ENCODE data around the gene CAMSAP1.

DNA sequence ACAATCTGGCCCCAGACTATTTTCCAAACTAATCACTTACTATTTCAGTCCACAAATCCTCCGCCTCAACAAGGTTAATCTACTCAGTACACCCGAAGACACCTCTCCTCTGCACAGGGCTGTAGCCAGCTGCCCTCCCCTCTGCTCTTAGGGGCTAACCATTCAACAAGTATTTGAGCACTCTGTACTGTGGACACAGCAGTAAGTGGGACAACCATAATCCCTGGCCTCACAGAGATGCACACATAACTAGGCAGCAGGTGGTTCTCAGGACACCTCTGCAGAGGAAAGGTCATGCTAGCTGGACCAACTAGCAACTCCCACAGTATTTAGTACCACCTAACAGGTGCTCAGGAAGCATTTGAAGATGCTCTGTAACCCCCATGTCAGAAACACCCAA lies 5.5 kb downstream of the CAMSAP1 start:
- TF ChIP-seq, protein P1, sequence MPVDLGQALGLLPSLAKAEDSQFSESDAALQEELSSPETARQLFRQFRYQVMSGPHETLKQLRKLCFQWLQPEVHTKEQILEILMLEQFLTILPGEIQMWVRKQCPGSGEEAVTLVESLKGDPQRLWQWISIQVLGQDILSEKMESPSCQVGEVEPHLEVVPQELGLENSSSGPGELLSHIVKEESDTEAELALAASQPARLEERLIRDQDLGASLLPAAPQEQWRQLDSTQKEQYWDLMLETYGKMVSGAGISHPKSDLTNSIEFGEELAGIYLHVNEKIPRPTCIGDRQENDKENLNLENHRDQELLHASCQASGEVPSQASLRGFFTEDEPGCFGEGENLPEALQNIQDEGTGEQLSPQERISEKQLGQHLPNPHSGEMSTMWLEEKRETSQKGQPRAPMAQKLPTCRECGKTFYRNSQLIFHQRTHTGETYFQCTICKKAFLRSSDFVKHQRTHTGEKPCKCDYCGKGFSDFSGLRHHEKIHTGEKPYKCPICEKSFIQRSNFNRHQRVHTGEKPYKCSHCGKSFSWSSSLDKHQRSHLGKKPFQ (tag by site-specific recombination; IDR thresholded peaks at IDR 0.05): no peak
- TF ChIP-seq KLF16 (tag by site-specific recombination; IDR thresholded peaks at IDR 0.05): no peak
- TF ChIP-seq, protein P2, sequence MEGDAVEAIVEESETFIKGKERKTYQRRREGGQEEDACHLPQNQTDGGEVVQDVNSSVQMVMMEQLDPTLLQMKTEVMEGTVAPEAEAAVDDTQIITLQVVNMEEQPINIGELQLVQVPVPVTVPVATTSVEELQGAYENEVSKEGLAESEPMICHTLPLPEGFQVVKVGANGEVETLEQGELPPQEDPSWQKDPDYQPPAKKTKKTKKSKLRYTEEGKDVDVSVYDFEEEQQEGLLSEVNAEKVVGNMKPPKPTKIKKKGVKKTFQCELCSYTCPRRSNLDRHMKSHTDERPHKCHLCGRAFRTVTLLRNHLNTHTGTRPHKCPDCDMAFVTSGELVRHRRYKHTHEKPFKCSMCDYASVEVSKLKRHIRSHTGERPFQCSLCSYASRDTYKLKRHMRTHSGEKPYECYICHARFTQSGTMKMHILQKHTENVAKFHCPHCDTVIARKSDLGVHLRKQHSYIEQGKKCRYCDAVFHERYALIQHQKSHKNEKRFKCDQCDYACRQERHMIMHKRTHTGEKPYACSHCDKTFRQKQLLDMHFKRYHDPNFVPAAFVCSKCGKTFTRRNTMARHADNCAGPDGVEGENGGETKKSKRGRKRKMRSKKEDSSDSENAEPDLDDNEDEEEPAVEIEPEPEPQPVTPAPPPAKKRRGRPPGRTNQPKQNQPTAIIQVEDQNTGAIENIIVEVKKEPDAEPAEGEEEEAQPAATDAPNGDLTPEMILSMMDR (tag by site-specific recombination; IDR thresholded peaks at IDR 0.05): no peak
- TF ChIP-seq ZBTB1 (tag by site-specific recombination; IDR thresholded peaks at IDR 0.05): no peak
- TF ChIP-seq ZBTB8A (tag by site-specific recombination; IDR thresholded peaks at IDR 0.05): no peak
- no peak for TF ChIP-seq ZNF629 (tag by site-specific recombination; IDR thresholded peaks at IDR 0.05)
- no peak for TF ChIP-seq YY1 (tag by site-specific recombination; IDR thresholded peaks at IDR 0.05)
